Large intestine (tissue), 12 donors: ENCODE measurements around the gene TEAD1. TPM values are rescaled to one million over a fixed set of nuclear protein-coding genes. Genes with fewer than 3 reads are reported as not detected.
A peak's percentile ranks its signal among the peaks of the same experiment; 100 is the strongest.

Source experiments
- DNase-seq, 2 donors: peaks; one replicate each; pipeline versions ENCODE4 v3.0.0 to v3.0.0-alpha.2; 2013
- H3K27ac ChIP-seq: one replicate; pipeline ENCODE4 v1.5.1; 2013; ENCODE audit warnings: low read length
- H3K27me3 ChIP-seq: 2 replicates; pipeline ENCODE4 v1.6.1; 2013; ENCODE audit warnings: low read length; ENCODE audit not compliant: control insufficient read depth, insufficient read depth
- H3K36me3 ChIP-seq: 2 replicates; pipeline ENCODE4 v1.6.1; 2013; ENCODE audit warnings: low read length; ENCODE audit not compliant: control insufficient read depth, insufficient read depth
- H3K4me1 ChIP-seq: one replicate; pipeline ENCODE4 v1.6.1; 2013; ENCODE audit warnings: low read length; ENCODE audit not compliant: control insufficient read depth, insufficient read depth
- H3K4me3 ChIP-seq: one replicate; pipeline ENCODE4 v1.5.1; 2013; ENCODE audit warnings: low read length
- H3K9me3 ChIP-seq: one replicate; pipeline ENCODE4 v1.6.1; 2013; ENCODE audit warnings: mild to moderate bottlenecking, low read depth, low read length, moderate library complexity; ENCODE audit not compliant: control insufficient read depth
- WGBS: methylation state at CpG from one replicate; pipeline ENCODE4 v1.1.5; 2013; ENCODE audit warnings: low lambda C conversion rate; ENCODE audit not compliant: insufficient coverage; 5-methylcytosine and 5-hydroxymethylcytosine counted together
- long read RNA-seq, 11 donors: transcript quantifications; one replicate each; lab custom pipeline, GENCODE V29; 2026
- polyA plus RNA-seq: library from polyadenylated mRNA; unstranded; fragments of 120-200 nt; gene quantifications from one replicate; pipeline ENCODE4 v1.2.1, GENCODE V29; 2013

Gene TEAD1
- 38.7 TPM for polyA plus RNA-seq
- long read RNA-seq, donor 1, partial matches to known transcripts: 14 of 14 reads
- long read RNA-seq, donor 1, other reads (novel, unspliced or antisense): 0 of 14 reads
- long read RNA-seq, donor 2, partial matches to known transcripts: 41 of 45 reads
- long read RNA-seq, donor 2, other reads (novel, unspliced or antisense): 0 of 45 reads
- long read RNA-seq, donor 3: 0 reads
- long read RNA-seq, donor 4: 0 reads
- long read RNA-seq, donor 5, full-length matches to known transcripts: 1 of 1 reads
- long read RNA-seq, donor 5, partial matches to known transcripts: 0 of 1 reads
- long read RNA-seq, donor 5, other reads (novel, unspliced or antisense): 0 of 1 reads
- long read RNA-seq, donor 6, full-length matches to known transcripts: 4 of 4 reads
- long read RNA-seq, donor 6, partial matches to known transcripts: 0 of 4 reads
- long read RNA-seq, donor 6, other reads (novel, unspliced or antisense): 0 of 4 reads
- long read RNA-seq, donor 7, partial matches to known transcripts: 0 of 1 reads
- long read RNA-seq, donor 7, other reads (novel, unspliced or antisense): 0 of 1 reads
- long read RNA-seq, donor 8, partial matches to known transcripts: 0 of 1 reads
- long read RNA-seq, donor 8, other reads (novel, unspliced or antisense): 0 of 1 reads
- long read RNA-seq, donor 9, partial matches to known transcripts: 0 of 1 reads
- long read RNA-seq, donor 9, other reads (novel, unspliced or antisense): 0 of 1 reads
- long read RNA-seq, donor 10, full-length matches to known transcripts: 3 of 3 reads
- long read RNA-seq, donor 10, partial matches to known transcripts: 0 of 3 reads
- long read RNA-seq, donor 10, other reads (novel, unspliced or antisense): 0 of 3 reads
- long read RNA-seq, donor 11, partial matches to known transcripts: 0 of 1 reads
- long read RNA-seq, donor 11, other reads (novel, unspliced or antisense): 0 of 1 reads

DNA sequence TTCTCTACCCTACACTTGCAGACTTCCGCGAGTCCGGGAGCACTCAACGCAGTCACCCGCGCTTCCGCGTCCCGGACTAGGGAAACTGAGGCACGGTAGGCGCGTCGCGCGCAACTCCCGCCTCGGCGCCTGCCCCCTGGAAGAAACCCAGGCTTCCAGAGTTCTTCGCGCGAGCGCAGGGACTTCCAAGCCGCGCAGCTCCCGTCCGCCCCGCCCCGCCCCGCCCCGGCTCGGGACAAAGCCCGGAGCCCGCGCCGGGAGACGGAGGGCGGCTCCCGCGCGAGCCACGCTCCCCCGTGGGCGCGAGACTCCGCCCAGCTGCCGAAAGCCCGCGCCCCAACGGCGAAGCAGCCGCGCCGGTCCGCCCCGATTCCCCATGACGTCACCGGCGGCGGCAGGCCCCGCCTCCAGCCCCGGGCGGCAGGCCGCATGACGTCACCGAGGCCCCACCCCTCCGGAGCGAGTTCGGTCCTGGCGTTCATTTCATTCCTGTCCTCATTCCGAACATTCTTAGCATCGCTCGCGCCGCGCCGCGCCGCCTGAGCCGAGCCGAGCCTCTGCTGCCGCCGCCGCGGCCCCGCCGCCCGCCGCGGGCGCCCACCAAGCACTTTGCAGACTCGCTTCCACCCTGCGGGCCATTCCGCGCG, at the start of gene TEAD1:
Gene TEAD1 (plus strand): TSS at position 498 of the 647 bp plus-strand sequence.
- no CpG with 5 or more reads among the region's 95 CpGs for WGBS
- peak within 1 kb of the TSS; percentile 96 for H3K27ac ChIP-seq
- H3K4me3 ChIP-seq: peak within 1 kb of the TSS; percentile 82
- H3K27me3 ChIP-seq: no peaks in the 10 kb centered on the region
- no peaks in the 10 kb centered on the region for H3K36me3 ChIP-seq
- H3K4me1 ChIP-seq: peaks cover 9% of the 10 kb centered on the region
- peak; percentile 95 to 98 for DNase-seq
- H3K9me3 ChIP-seq: no peaks in the 10 kb centered on the region

DNA sequence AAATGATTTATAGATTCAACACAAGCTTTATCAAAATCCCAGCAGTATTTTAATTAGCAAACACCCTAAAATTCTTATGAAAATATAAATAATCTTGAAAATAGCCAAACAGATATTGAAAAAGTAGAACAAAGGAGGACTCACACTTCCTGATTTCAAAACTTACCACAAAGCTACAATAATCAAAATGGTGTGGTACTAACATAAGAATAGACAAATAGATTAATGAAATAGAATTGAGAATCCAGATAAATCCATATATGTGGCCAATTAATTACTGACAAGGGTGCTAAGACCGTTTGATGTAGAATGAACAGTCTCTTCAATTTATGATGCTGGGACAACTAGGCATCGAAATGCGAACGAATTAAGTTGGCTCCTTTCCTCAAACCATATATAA, 49.6 kb upstream of the TEAD1 start:
- Histone ChIP-seq H3K4me3 (no peak overlapping the region), H3K36me3 (no peaks in the 10 kb centered on the region), H3K9me3 (peaks cover 6% of the 10 kb centered on the region), H3K27me3 (no peaks in the 10 kb centered on the region), H3K4me1 (no peaks in the 10 kb centered on the region), H3K27ac (no peak overlapping the region)
- DNase-seq: no peak
- WGBS: 100% methylated on average over 1 of the region's 4 CpGs

DNA sequence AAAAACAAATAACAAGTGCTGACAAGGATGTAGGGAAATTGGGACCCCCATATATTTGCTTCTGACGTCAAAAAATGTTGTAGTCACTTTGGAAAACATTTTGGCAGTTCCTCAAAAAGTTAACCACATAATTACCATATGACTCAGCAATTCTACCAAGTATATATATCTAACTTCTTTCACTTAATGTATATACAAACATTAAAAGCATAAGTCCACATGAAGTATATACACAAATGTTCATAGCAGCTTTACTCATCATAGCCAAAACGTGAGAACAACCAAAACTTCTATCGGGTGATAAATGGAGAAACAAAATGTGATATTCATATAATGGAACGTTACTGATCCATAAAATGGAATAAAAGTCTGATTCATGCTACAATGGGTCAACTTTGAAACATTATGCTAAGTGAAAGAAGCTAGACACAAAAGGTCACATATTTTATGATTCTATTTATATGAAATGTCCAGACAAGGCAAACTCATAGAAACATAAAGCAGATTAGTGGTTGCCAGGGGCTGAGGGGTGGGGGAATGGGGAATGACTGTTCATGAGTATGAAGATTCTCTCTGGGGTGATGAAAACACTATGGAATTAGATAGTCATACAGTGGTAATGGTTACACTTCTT, 48.7 kb upstream of the TEAD1 start:
- WGBS: 83% methylated on average over 2 of the region's 4 CpGs
- no peak for DNase-seq
- no peaks in the 10 kb centered on the region for H3K36me3 ChIP-seq
- H3K4me3 ChIP-seq: no peak overlapping the region
- H3K4me1 ChIP-seq: no peaks in the 10 kb centered on the region
- H3K9me3 ChIP-seq: peaks cover 6% of the 10 kb centered on the region
- no peak overlapping the region for H3K27ac ChIP-seq
- H3K27me3 ChIP-seq: no peaks in the 10 kb centered on the region

DNA sequence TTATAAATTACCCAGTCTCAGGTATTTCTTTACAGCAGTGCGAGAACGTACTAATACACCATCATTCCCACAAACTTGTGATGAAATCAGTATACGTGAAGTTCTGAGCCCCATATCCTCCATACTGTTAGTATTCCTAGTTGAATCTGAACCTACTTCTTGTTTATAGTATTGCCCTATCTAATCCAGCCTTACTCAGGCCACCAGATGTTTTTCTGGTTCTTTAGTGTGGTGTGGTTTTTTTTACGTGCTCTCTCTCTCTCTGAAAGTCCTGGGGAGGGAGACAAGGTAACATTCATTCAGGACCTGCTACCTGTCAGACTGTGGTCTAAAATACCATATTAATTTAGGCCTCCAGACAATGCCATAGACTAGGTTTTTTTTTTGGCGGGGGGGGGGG, 47.6 kb upstream of the TEAD1 start:
- no peak overlapping the region for H3K27ac ChIP-seq
- H3K4me3 ChIP-seq: no peak overlapping the region
- H3K4me1 ChIP-seq: no peaks in the 10 kb centered on the region
- H3K36me3 ChIP-seq: no peaks in the 10 kb centered on the region
- H3K27me3 ChIP-seq: no peaks in the 10 kb centered on the region
- H3K9me3 ChIP-seq: peaks cover 6% of the 10 kb centered on the region
- 80% methylated on average over 1 of the region's 5 CpGs for WGBS
- DNase-seq: no peak

DNA sequence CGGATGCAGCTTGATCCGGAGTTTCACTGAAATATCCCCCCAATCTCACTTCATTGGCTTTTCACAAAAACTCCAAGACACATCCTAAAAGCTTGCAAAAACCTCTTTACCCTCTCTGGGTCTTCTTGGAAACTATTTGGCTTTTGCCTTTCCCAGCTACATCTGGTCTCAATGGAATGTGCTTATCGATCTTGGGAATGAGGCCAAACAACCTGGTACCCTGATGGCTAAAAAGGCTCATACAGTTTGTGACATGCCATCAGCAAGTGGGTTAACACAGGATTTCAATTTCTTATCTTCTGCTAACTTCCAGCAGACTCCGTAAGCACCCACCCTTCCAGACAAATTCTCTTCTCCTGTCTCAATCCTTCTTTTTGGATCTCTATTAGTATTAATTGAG, 45.9 kb upstream of the TEAD1 start:
- no peak overlapping the region for H3K4me3 ChIP-seq
- H3K9me3 ChIP-seq: peaks cover 6% of the 10 kb centered on the region
- WGBS: no CpG with 5 or more reads among the region's 4 CpGs
- H3K27me3 ChIP-seq: no peaks in the 10 kb centered on the region
- no peaks in the 10 kb centered on the region for H3K4me1 ChIP-seq
- H3K27ac ChIP-seq: no peak overlapping the region
- H3K36me3 ChIP-seq: no peaks in the 10 kb centered on the region
- no peak for DNase-seq

DNA sequence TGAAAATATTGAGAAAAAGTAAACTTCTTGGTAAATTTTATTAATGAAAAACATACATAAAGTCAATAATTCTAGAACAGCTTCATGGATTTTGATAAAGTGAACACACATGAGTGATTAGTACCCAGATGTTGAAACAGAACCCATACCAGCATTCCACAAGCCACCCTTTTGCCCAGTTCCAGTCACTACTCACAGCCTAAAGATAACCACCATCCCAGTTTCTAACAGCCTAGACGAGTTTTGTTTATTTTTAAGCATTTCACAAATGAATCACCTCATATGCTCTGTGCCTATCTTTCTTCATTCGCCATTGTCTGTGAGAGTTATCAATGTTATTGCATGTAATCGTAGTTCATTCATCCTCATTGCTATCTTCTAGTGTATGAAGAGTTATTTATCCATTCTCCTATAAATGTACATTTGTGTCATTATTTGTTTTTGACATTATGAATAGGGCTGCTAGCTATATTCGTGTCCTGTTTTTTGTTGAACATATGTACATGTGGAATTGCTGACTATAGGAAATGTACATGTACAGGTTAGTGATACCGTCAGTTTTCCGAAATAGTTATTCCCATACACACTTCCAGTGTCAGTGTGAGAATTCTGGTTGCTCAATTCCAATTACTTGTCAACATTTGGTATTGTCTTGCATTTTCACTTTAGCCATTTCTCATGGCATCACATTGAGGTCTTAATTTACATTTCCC, 44.5 kb upstream of the TEAD1 start:
- no peaks in the 10 kb centered on the region for H3K27me3 ChIP-seq
- peaks cover 2% of the 10 kb centered on the region for H3K9me3 ChIP-seq
- H3K4me3 ChIP-seq: no peak overlapping the region
- no peaks in the 10 kb centered on the region for H3K36me3 ChIP-seq
- no peaks in the 10 kb centered on the region for H3K4me1 ChIP-seq
- DNase-seq: no peak
- 74% methylated on average over 5 of the region's 6 CpGs for WGBS
- H3K27ac ChIP-seq: no peak overlapping the region

DNA sequence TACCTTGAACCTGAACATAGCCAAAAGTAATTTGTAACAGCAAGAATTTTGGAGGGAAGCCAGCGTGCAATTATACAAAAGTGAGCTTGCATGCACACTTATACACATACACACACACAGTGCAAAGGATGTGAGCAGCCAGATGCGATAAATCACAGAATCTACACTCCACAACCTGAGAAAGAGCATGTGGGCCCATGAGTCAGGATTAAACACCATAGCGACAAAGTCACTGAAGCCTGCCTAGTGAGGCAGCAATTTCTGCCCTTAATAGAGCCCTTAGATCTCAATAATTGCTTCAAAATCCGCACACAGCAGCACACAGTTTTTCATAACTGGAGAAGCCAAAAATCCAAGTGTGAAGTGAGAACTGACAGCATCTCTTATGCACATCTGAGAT, 42.6 kb upstream of the TEAD1 start:
- Histone ChIP-seq H3K27ac (no peak overlapping the region), H3K4me3 (no peak overlapping the region)
- WGBS: no CpG with 5 or more reads among the region's 4 CpGs

DNA sequence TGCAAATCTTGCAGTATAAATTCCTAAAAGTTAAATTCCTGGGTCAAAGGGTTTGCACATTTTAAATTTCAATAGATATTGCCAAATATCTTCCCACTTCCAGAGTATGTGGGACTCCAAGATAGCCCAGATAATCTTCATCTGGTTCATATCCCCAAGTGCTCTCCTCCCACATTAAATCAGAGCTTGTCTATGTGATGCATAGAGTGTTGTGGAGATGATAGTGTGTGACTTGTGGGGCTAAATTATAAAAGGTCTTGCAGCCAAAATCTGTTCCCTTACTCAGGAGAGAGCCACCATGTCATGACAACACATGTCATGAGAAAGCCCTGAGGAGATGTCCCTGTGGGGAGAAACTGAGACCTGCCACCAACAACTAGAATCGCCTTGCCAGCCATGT, 39.9 kb upstream of the TEAD1 start:
- Histone ChIP-seq H3K27me3 (no peaks in the 10 kb centered on the region), H3K4me1 (no peaks in the 10 kb centered on the region), H3K4me3 (no peak overlapping the region), H3K36me3 (no peaks in the 10 kb centered on the region), H3K9me3 (no peaks in the 10 kb centered on the region), H3K27ac (no peak overlapping the region)
- WGBS: no CpG with 5 or more reads among the region's 1 CpG
- DNase-seq: no peak

More for the DNA sequence above, 42.6 kb upstream of the TEAD1 start:
- no peaks in the 10 kb centered on the region for H3K27me3 ChIP-seq
- no peak for DNase-seq
- peaks cover 2% of the 10 kb centered on the region for H3K9me3 ChIP-seq
- no peaks in the 10 kb centered on the region for H3K4me1 ChIP-seq
- no peaks in the 10 kb centered on the region for H3K36me3 ChIP-seq

DNA sequence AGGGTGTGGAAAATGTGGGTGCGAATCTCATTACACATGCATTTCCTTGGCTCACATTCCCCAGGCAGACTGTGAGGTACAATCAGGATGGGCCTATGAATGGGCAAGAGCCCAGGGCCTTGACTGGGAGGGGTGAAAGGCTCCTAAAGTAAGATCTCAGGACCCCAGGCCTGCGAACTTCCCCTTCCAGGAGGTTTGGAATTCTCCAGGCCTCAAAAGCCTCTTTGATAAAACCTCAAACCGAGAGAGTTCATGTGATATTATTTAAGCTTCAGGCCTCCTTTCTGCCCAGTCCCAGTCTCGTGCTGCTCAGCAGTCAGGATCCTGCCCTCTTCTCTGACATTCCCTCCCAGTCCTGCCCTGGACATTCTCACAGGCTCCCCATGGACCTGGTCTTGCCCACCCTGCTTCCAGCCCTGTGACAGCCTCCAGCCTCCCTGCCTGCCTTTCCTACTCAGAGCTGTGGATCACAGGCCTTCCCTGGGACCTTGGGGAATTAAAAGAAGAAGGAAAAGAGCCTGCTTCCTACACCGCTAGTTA, 37.3 kb upstream of the TEAD1 start:
- no peak overlapping the region for H3K27ac ChIP-seq
- no peak overlapping the region for H3K4me3 ChIP-seq
- no peaks in the 10 kb centered on the region for H3K27me3 ChIP-seq
- DNase-seq: no peak
- WGBS: no CpG with 5 or more reads among the region's 5 CpGs
- no peaks in the 10 kb centered on the region for H3K36me3 ChIP-seq
- no peaks in the 10 kb centered on the region for H3K4me1 ChIP-seq
- no peaks in the 10 kb centered on the region for H3K9me3 ChIP-seq
